Measurements from ENCODE around the gene KIF1B.

The KIF1B gene

GRCh38 chr1:10267921-10268320 lies 57.6 kb downstream of the KIF1B start (continued):
- TF ChIP-seq REST (tag by site-specific recombination; IDR thresholded peaks at IDR 0.05) (peak; percentile 59; the same call in 1 of the 2 replicates), ZNF24 (tag by site-specific recombination; IDR thresholded peaks at IDR 0.05) (no peak), OSR2 (tag by site-specific recombination; IDR thresholded peaks at IDR 0.05) (peak; percentile 59; the same call in 1 of the 2 replicates)

DNA sequence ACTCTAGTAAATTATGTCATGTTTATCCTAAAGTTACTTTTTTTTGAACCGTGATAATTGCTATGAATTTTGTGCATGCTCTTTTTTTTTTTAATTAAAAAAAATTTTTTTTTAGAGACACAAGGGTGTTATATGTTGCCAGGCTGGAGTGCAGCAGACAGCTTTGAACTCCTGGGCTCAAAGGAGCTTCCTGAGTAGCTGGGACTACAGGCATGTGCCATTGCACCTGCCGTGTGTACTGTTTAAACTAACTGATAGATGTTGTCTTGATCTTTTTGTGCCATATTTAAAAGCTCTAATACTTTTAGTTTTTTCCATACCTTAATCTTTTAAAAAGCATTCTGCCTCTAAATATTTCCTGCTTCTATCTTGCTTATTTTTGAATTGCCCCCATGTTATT lies 60.7 kb downstream of the KIF1B start:
- no peaks in the 10 kb centered on the region for H3K4me1 ChIP-seq (ENCODE audit: control insufficient read depth, insufficient read depth, low read length)
- no peak overlapping the region for H3K4me3 ChIP-seq (ENCODE audit: low read depth, low read length)
- peaks cover 28 to 64% of the 10 kb centered on the region in 2 experiments for H3K36me3 ChIP-seq (ENCODE audit: control insufficient read depth in 2 of 2, insufficient read depth in 1 of 2, low read length in 2 of 2)
- ChIA-PET POLR2A (interaction anchor here (0.6 to 0.8 kb wide), 2 partner anchors 61 to 236 kb away, joined by 3 read pairs; partner anchors contain the start of gene KIF1B), CTCF (interaction anchor here (0.5 to 1.8 kb wide), 5 partner anchors 33 to 166 kb away, joined by 3 to 10 read pairs (median 4); partner anchors contain the start of gene KIF1B)
- H3K9me3 ChIP-seq (ENCODE audit: control insufficient read depth, insufficient read depth, low read depth, low read length): no peaks in the 10 kb centered on the region
- TF ChIP-seq ZNF433 (tag by site-specific recombination; IDR thresholded peaks at IDR 0.05; ENCODE audit: low read depth): no peak
- TF ChIP-seq PRDM6 (tag by site-specific recombination; IDR thresholded peaks at IDR 0.05): peak; percentile 27; the same call in 1 of the 2 replicates
- H3K27ac ChIP-seq (ENCODE audit: extremely low read depth, low read depth, low read length): no peak overlapping the region

DNA sequence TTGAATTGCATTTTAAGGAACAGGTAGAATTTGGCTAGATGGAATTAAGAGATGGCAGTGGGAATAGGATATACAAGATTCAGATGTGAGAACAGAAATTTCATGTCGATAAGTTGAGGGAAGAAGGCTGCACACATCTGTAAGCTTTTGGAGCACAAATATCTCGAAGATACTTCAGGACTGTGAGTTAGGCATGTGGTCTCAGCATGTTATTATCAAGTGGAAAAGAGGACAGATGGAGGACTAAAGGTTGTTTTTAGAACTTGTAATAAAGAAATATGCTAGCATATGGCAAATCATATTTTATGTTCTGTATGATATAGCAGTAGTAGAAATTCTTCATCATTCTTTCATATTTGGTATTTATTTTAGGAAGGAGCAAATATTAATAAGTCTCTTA lies 61.5 kb downstream of the KIF1B start:
- Histone ChIP-seq H3K9me3 (ENCODE audit: control insufficient read depth, insufficient read depth, low read depth, low read length) (no peaks in the 10 kb centered on the region), H3K27ac (ENCODE audit: extremely low read depth, low read depth, low read length) (no peak overlapping the region), H3K4me1 (ENCODE audit: control insufficient read depth, insufficient read depth, low read length) (no peaks in the 10 kb centered on the region), H3K36me3 (ENCODE audit: control insufficient read depth in 2 of 2, insufficient read depth in 1 of 2, low read length in 2 of 2) (peaks cover 33 to 63% of the 10 kb centered on the region in 2 experiments), H3K4me3 (ENCODE audit: low read depth, low read length) (no peak overlapping the region)
- CTCF ChIA-PET: interaction anchor here (1.1 to 1.8 kb wide), 2 partner anchors 34 to 62 kb away, joined by 3 to 10 read pairs; partner anchors contain the start of gene KIF1B
- TF ChIP-seq ZNF18 (tag by site-specific recombination; IDR thresholded peaks at IDR 0.05) (no peak), ZNF423 (tag by site-specific recombination; IDR thresholded peaks at IDR 0.05) (no peak), RBAK (tag by site-specific recombination; IDR thresholded peaks at IDR 0.05) (no peak), BCL6B (tag by site-specific recombination; IDR thresholded peaks at IDR 0.05) (no peak), SCRT2 (tag by site-specific recombination; IDR thresholded peaks at IDR 0.05) (no peak), ZNF248 (tag by site-specific recombination; IDR thresholded peaks at IDR 0.05) (no peak), ZNF510 (tag by site-specific recombination; IDR thresholded peaks at IDR 0.05; ENCODE audit: insufficient replicate concordance) (no peak), ZNF202 (tag by site-specific recombination; IDR thresholded peaks at IDR 0.05; ENCODE audit: borderline replicate concordance) (no peak)
- POLR2A ChIA-PET: interaction anchor here (0.6 kb wide), 1 partner anchor 236 kb away, joined by 3 read pairs; no protein-coding TSS in a partner anchor
